HG02870 (cell line): ENCODE measurements around the gene GFOD1.
"Not testable (repeated sequence)": the region's sequence is repeated elsewhere in the genome, so short reads cannot be mapped to it uniquely, and the experiment has no call there.

Experiments used
- ATAC-seq: cut with Tn5 transposase; IDR thresholded peaks from one replicate; pipeline ENCODE4 v1.9.1; 2021; ENCODE audit warnings: mild to moderate bottlenecking, moderate library complexity; ENCODE audit not compliant: unreplicated experiment

GFOD1 gene

DNA sequence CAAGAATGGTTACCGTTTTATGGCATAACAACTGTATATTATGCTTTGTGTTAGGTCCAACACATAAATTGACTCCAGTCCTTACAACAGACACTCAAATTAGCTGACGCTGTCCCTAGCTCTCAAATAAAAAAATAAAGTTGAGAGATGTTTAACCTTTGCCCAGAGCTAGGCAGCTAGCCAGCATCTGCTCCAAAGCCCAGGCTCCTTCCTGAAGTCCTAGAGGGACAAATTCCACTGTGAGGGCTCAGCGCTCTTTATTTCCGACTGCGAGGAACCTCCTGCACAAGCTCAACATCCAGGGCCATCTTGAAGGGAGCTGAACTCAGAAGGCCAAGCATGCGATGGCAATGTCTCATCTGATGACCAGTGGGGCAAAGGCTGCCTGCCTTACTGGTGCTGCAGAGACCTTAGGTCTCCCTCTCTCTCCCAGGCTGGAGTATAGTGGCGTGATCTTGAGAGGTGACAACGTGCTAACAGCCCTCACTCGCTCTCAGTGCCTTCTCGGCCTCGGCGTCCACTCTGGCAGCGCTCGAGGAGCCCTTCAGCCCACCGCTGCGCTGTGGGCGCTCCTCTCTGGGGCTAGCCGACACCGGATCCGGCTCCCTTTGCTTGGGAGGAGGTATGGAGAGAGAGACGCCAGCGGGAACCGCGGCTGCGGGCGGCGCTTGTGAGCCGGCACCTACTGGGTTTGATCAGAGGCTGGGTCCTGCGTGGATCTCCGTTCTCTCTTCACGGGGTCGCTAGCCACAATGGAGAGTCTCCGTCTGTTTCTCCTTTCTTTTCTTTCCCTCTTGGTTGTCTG, 24.7 kb upstream of the GFOD1 start:
- no peak for ATAC-seq

DNA sequence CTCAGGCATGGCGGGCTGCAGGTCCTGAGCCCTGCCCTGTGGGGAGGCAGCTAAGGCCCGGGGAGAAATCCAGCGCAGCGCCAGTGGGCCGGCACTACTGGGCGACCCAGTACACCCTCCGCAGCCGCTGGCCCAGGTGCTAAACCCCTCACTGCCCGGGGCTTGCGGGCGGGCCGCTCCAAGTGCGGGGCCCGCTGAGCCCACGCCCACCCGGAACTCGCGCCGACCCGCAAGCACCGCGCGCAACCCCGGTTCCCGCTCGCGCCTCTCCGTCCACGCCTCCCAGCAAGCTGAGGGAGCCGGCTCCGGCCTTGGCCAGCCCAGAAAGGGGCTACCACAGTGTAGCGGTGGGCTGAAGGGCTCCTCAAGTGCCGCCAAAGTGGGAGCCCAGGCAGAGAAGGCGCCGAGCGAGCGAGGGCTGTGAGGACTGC, 23.8 kb upstream of the GFOD1 start:
- ATAC-seq: not testable (repeated sequence)

DNA sequence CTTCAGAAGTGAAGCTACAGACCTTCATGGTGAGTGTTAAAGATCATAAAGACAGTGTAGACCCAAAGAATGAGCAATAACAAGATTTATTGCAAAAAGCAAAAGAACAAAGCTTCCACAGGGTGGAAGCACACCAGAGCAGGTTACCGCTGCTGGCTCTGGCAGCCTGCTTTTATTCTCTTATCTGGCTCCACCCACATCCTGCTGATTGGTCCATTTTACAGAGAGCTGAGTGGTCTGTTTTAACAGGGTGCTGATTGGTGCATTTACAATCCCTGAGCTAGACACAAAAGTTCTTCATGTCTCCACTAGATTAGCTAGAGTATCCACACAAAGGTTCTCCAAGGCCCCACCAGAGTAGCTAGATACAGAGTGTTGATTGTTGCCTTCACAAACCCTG, 23.0 kb upstream of the GFOD1 start:
- not testable (repeated sequence) for ATAC-seq

DNA sequence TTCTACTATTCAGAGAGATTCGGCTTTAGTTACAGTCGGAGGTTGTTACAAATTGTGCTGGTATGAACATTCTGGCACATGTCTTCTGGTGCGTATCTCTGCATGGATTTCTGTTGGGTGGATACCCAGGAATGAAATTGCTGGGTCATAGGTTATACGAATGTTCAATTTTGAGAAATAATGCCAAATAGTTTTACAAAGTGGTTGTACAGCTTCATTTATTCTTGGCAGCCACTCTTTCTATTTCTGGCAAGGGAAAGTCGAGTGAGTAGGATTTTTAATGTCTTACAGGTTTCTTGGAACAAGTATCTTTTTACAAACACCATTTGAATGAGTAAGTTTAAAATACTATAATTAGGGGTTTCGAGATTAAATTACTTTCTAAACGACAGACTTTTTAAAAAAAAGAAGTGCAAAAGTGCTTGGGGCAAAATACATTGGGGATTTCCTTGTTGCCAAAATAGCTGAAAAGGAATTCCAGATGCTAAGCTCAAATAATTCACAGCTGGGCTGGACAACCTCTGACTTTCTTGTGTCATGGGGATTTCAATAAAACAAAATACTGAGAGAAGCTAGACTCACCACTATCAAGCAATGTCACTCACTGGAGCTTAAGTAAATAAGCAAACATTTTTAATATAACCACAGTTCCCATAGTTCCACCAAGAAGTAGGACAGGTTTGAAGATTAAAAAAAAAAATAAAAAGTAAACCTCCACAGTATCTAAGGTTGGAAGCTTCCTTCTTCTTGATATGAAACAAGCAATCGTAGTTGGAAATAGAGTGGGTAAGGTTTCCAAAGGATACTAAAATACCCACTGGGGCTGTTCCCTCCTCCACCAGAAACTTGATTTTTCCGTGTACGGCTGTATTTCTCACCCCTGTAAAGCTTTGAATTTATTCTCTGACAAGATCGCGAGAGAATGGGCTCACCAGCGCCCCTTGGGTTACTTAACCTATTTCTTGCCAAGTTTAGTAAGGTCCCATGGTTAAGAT, 21.6 kb upstream of the GFOD1 start:
- ATAC-seq: no peak

DNA sequence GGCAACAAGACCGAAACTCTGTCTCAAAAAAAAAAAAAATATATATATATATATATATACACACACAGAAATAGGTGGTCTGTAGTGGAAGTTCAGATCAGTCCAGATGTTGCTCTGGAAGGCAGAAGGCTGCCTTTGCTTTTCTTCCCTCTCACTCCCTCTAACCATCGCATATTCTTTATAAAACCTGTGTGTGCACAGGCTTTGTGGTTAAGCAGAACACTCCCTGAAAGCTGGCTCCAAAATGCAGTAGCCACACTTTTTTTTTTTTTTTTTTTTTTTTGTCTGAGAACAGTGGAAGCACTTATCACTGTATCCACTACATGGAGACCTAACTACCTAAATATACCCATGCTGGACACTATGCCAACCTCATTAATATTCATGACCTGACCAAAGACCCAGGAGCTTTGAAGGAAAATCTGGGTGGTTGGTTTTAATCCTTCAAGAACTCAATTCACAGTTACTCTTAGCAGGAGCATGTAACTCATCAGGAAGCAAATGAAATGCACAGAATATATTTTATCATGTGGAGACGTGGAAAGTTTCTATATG, 20.0 kb upstream of the GFOD1 start:
- ATAC-seq: no peak

DNA sequence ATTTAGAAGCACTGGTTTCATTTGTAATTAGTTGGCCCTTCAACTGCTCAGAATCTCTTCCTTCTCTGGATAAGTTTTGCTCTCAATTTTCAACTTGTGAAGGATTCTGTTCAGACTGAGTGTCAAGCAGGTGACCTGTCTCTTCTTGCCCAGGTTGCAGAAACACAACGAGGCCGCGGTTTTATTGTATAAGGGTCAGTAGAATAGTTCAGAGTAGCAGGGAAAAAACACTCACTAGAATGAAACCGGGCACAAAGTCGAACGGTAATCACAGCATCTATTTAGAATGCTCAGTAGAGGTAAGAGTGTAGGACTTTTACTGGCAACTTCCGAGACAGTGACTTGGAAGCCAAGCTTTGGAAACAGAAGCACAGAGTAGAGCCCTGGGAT, 17.9 kb upstream of the GFOD1 start:
- no peak for ATAC-seq

DNA sequence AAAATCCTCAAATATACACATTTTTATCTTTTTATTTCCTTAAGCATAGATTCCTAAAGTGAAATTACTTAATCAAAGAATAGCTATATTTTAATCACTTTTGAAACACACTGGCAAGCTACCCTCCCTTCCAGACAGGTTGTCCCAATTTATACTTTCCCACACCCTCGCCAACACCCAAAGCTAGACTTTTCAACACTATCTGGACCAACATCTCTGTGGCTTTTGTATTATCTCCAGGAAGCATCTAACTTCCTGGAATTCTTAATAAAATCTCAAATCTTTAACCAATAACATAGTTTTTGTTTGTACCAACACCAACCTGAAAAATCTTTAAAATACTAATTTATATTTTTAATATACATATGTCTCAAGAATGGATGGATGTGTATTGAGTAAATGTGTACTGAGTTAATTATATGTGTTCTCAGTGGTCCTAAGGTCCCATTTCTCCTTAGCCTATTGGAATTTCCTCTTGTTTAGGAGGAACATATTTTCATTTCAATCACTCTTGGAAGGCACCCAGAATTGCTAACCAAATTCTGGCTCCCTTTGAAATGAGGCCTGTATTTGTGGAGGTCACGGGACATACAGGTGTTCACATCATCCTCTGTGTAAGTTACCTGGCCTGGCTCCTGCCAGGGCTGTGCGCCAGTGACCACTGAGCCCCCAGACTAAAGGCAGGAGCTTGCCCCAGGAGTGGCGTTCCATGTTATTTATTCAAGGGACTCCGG, 17.4 kb upstream of the GFOD1 start:
- ATAC-seq: no peak

DNA sequence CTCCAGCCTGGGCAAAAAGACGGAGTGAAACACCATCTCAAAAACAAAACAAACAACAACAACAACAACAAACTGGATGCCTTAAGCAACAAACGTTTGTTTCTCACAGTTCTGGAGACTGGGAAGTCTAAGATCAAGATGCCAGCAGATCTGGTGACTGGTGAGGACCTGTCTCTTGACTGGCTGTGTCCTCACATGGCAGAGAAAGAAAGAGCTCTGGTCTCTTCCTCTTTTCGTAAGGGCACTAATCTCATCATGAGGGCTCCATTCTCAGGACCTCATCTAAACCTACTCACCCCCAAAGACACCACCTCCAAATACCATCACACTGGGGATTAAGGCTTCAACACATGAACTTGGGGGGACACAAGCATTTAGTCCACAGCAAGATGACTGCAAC, 13.5 kb upstream of the GFOD1 start:
- ATAC-seq: no peak

DNA sequence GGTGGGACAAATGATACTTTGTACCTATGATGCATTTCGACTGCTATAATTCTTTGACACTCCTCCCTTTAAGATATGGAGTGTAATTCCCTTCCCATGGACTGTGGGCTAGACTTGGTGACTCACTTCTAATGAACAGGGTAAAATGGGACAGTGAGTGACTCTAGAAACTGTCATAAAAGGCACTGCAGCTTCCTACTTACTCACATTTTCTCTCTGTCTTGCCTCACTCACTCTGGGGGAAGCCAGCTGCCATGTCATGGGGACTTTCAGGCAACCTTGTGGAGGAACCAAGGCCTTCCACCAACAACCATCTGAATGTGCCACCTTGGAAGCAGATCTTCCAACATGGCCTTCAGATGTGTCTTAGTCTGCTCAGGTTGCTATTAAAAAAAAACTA, 12.9 kb upstream of the GFOD1 start:
- ATAC-seq: no peak

DNA sequence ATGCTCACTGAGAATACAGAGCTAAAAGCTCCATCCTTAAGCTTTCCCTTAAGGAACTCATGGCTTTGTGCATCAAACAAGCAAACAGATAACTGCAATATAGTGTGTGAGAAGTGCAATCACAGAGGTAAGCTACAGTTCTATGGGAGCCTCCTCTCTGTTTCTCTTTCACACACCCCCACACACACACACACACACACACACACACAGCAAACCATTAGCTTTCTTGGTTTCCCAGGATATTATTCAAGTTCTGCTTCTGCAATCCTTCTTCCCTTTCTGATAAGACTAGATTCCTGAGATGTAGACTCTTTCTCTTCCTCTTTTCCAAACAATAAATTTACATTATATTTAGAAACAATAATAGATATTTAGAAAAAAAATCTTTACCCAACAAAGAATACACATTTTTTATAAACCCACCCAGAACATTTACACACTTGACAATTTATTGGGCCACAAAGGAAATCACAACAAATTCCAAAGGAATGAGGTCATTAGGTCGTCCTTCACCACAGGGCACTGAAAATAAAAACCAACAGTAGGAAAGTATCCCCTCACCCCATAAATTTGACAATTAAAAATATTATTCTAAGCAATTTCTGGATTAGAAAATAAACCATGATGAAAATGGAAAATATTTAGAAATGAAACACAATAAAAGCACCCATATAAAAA, 9.3 kb upstream of the GFOD1 start:
- no peak for ATAC-seq

DNA sequence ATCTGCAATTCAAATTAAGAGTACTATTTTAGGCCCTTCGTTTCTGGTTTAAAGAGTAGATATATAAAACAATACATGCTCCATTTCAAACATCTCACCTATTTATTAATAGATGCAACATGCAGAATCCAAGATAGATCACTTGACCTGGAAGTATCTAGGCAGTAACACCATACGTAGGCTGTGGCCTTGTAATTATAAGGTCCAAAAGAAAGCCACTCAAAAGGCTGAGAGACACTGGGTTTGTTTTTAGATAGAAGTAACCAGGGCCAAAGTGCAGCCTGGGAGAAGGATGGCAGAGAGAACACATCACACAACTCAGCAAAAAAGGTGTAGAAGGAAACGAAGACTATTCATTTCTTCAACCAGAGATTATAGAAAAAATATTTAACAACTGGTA, 8.4 kb upstream of the GFOD1 start:
- no peak for ATAC-seq

DNA sequence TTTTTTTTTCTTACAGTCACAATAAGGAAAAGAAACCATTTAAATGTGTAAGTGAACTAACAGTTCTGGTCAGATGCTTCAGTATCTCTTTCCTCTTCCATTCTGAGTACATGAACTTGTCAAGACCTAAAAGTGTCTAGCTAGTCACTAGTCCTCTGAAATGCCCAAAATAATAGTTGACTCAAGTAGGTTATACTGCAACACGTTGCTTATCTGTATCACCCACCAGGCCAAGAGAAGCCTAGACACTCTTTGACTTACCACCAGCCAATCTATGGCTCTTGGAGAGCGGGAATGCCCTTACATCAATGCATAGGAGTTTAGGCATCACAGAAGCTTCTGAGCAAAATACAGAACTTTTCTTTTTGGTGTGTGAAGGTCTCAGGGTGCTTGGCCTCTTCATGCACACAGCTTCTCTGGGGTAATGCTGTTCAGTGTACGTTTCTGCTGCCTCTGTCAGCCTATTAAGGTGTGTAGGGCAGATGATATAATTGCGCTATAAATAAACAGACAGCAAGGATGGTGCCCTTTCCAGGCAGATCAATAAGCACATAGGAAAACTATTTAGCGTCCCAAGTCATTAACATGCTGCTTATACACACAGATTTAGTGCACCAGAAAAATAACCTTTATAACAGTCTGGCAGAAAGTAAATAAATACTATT, 7.8 kb upstream of the GFOD1 start:
- no peak for ATAC-seq

DNA sequence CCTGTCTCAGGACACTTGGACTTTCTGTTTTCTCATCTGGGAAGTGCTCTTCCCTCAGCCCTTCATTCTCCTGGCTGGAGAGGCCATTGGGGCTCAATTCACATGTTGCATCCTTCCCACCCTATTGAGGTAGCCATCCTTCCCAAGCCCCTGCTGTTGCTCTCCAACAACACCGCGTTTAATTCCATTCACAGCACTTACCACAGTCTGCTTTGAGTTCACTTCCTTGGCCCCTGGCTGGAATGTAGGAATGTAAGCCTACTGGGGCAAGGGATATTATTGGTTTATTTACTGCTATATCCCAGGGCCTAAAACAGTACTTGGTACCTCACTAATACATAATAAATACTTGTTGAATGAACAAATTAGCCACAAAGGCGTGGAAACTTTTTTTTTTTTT, 6.7 kb upstream of the GFOD1 start:
- ATAC-seq: no peak

DNA sequence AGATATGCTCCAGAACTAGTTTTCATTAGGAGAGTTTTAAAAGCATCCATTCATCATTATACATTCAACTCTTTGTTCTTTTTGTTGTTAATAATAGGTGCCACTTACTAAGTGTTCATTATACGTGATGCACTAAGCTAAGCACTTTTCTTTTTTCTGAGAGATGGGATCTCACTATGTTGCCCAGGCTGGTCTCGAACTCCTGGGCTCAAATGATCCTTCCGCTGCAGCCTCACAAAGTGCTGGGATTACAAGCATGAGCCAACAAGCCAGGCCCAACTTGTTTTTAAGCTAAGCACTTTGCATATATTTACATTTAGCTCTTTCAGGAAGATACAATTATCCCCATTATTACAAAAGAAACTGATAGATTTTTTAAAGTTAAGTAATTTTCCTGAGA, 5.7 kb upstream of the GFOD1 start:
- ATAC-seq: no peak

DNA sequence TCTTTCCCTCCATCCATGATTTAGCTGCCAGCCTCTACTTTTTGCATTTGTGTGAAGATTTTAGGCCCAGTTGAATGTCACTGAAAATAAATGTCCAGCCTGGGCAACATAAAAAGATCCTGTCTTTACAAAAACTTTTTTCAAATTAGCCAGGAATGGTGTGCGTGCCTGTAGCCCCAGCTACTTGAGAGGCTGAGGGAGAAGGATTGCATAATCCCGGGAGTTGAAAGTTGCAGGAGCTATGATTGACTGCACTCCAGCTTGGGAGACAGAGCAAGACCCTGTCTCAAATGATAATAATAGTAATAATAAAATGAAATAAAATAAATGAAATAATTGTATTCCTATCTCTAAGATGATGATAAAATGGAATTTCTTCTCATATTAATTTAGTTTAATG, 5.0 kb upstream of the GFOD1 start:
- ATAC-seq: no peak

DNA sequence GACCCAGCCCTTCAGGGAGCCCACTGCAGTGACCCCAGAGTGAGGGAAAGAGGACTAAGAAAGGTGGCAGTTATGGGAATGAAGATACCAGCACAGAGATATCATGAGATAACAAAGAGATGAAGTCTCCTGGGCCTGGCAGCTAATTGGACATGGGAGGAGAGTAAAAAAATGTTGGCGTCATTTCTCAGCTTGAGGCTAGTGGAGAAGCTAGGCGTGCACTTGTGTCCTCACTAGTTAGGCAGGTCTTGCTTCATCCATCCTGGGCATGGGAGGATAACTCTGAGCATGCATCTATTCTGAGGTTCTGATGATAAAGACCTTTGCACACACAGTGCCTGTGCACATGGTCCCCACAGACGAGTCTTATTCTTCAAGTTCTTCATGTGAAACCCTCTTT, 4.1 kb upstream of the GFOD1 start:
- ATAC-seq: no peak

DNA sequence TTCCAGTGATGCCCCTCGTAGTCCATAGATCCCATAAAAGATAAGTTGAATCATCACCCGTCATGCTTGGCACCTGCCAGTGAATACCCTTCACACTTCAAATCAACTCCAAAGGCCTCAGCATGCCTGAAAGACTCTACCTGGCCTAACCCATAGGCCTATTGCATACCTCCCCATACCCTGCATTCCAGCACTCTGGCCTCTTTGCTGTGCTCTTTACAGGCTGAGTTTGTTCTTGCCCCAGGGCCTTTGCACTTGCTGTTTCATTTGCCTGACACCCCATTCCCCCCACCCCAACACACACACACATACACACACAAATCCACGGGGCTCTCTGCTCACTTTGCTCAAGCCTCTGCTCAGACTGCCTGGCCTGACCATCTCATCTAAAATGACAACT, 3.0 kb upstream of the GFOD1 start:
- ATAC-seq: no peak

DNA sequence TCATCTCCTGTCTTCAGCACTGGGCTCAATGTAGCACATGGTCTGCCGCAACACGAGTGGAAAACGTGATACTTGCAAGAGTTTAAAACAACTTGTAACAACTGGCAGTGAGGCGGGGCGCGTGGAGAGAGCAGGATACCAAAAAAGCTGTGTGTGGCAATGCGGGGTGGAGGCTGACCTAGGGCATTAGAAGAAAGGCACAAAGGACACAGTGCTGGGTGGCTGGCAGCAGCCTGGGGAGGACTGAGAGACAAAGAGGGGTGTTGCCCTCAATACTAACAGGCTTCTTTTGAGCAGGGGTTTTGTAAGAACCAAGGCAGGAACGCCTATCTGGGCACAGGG, 1.5 kb upstream of the GFOD1 start:
- no peak for ATAC-seq

DNA sequence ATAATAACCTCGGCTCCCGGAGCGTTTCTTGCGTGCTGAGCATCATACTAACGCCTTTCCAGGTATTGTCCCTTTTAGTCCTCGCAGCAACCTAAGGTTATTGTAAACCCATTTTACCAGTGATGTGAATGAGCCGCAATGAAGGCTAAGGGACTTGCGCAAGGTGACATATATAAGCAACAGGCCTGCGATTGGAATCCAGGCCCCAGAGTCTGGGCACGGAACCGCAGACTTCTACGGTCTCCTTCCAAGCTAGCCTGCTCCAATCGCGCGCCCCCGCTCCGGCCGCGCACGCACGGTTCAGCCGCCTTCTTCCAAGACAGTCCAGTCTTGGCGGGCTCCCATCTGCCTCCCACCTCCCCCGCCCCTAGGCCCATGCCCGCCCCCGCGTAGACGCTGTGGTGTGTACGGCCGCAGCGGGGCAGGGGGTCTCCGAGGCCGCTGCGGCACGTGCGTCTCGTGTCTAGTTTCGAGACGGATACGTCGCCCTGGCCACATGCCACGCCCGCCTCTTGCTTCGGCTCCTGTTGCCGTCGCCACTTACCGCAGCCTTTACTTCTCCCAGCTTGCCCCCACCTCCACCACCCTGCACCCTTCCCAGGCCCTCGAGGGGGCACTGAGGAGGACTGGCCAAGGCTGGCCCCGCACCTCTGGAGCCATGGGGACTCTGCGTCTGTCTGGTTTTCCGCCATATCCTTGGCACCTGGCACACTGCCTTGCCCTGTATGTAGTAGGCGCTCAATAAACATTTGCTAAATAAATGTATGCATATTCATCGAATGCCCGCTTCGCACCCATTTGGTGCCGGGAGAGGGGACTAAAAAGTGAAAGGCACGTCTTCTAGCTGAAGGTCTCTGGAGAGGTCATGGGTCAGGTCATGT, 855 bp upstream of the GFOD1 start:
- no peak for ATAC-seq
